Measurements from ENCODE around the gene COL6A3.
"Not testable (repeated sequence)": the region's sequence is repeated elsewhere in the genome, so short reads cannot be mapped to it uniquely, and the experiment has no call there.

COL6A3 gene

GRCh38 chr2:237310515-237311114 lies 103.3 kb downstream of the COL6A3 start:
- H3K36me3 ChIP-seq (ENCODE audit: control insufficient read depth, insufficient read depth, low read length), result no peaks in the 10 kb centered on the region
- no peak overlapping the region for H3K9ac ChIP-seq (ENCODE audit: low read length)
- H3K4me3 ChIP-seq (ENCODE audit: low read length), result no peak overlapping the region
- H3K27me3 ChIP-seq (ENCODE audit: control insufficient read depth, insufficient read depth, low read length), result no peaks in the 10 kb centered on the region
- peaks cover 54% of the 10 kb centered on the region for H3K4me1 ChIP-seq (ENCODE audit: control insufficient read depth, insufficient read depth, low read length)
- peak overlapping the region; percentile 97 for H3K27ac ChIP-seq (ENCODE audit: low read depth, low read length)

- H3K27me3 ChIP-seq (ENCODE audit: control insufficient read depth, insufficient read depth, low read length), result no peaks in the 10 kb centered on the region
- peak overlapping the region; percentile 75 for H3K27ac ChIP-seq (ENCODE audit: low read depth, low read length)
- H3K9ac ChIP-seq (ENCODE audit: low read length), result no peak overlapping the region
- no peak overlapping the region for H3K4me3 ChIP-seq (ENCODE audit: low read length)
- H3K36me3 ChIP-seq (ENCODE audit: control insufficient read depth, insufficient read depth, low read length), result no peaks in the 10 kb centered on the region
- peaks cover 42% of the 10 kb centered on the region for H3K4me1 ChIP-seq (ENCODE audit: control insufficient read depth, insufficient read depth, low read length)
Observed at GRCh38 chr2:237309416-237309815, 104.5 kb downstream of the COL6A3 start.

DNA sequence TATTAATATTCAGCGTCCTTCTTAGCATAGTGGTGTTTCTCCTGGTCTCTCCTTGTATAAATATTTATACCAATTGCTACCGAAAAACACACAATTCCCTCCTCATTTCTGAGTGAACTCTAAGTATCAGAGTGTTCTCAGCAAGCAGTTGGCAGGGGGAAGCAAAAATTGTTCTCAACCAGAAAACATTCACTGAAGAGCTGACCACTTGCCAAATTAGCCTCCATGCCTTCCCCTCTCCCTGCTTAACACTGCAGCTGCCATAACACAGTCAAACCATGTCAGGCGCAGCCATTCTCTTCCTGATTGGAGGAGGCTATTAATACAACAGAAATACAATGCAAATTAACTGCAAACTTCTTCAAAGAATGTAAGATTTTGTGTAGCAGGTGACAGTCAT lies 105.0 kb downstream of the COL6A3 start:
- peak overlapping the region; percentile 75 for H3K27ac ChIP-seq (ENCODE audit: low read depth, low read length)
- H3K9ac ChIP-seq (ENCODE audit: low read length), result no peak overlapping the region
- no peak overlapping the region for H3K4me3 ChIP-seq (ENCODE audit: low read length)
- H3K4me1 ChIP-seq (ENCODE audit: control insufficient read depth, insufficient read depth, low read length), result peaks cover 39% of the 10 kb centered on the region
- no peaks in the 10 kb centered on the region for H3K27me3 ChIP-seq (ENCODE audit: control insufficient read depth, insufficient read depth, low read length)
- no peaks in the 10 kb centered on the region for H3K36me3 ChIP-seq (ENCODE audit: control insufficient read depth, insufficient read depth, low read length)

- Histone ChIP-seq H3K9ac (ENCODE audit: low read length) (no peak overlapping the region), H3K4me1 (ENCODE audit: control insufficient read depth, insufficient read depth, low read length) (peaks cover 27% of the 10 kb centered on the region), H3K4me3 (ENCODE audit: low read length) (no peak overlapping the region), H3K36me3 (ENCODE audit: control insufficient read depth, insufficient read depth, low read length) (no peaks in the 10 kb centered on the region), H3K27ac (ENCODE audit: low read depth, low read length) (no peak overlapping the region), H3K27me3 (ENCODE audit: control insufficient read depth, insufficient read depth, low read length) (no peaks in the 10 kb centered on the region)
Observed at GRCh38 chr2:237307474-237307873, 106.5 kb downstream of the COL6A3 start.

DNA sequence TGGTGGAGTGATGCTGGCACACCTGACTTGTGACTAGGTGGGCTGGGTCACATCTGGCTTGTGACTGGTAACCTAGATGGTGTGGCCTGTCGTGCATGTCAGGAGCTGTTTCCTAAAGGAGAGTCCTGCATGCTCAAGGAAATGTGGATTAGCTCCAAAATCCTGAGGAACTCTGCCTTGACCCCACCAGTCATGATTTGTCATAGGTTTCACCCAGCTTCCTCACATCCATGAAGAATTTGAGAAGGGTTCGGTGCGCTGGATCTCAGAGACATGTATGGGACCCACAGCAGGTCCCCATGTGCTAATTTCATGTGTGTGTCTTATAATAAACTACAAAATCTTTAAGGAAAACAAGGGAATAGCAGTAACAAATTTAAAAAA lies 107.2 kb downstream of the COL6A3 start:
- Histone ChIP-seq H3K4me1 (ENCODE audit: control insufficient read depth, insufficient read depth, low read length) (peaks cover 26% of the 10 kb centered on the region), H3K27ac (ENCODE audit: low read depth, low read length) (no peak overlapping the region), H3K36me3 (ENCODE audit: control insufficient read depth, insufficient read depth, low read length) (no peaks in the 10 kb centered on the region), H3K9ac (ENCODE audit: low read length) (no peak overlapping the region), H3K27me3 (ENCODE audit: control insufficient read depth, insufficient read depth, low read length) (no peaks in the 10 kb centered on the region), H3K4me3 (ENCODE audit: low read length) (no peak overlapping the region)

DNA sequence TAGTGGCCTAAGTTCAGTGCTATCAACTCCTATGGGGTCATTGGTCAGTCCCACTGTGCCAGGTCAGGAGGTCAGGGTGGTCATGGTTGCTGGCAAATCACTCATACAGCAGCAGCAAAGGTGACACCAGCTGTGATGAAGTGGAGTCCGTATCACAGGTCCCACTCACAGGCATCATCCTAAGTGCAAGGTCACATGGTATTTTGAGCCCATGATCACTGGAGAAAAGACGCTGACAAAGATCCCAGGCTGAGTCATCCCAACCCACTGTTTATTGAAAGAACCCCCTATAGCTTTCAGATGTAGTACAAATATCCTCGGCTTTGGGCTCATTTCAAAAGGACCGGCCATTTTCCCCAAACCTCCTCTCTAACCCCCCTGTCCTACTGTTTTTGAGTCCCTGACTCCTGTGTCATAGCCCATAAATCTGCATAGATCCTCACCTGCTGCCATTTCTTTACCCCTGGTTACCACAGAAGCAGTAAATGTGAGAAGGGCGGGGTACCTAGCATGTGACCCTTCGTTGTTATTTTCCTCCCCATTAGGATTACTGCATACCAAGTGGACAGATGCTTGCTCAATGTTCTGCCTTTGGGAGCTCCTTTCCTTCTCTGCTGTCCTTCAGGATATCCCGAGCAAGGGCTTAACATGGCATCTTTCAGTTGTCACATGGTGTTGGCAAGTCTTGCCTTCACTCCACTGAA lies 107.7 kb downstream of the COL6A3 start:
- H3K4me3 ChIP-seq (ENCODE audit: low read length), result no peak overlapping the region
- H3K27me3 ChIP-seq (ENCODE audit: control insufficient read depth, insufficient read depth, low read length), result no peaks in the 10 kb centered on the region
- no peaks in the 10 kb centered on the region for H3K36me3 ChIP-seq (ENCODE audit: control insufficient read depth, insufficient read depth, low read length)
- no peak overlapping the region for H3K9ac ChIP-seq (ENCODE audit: low read length)
- peaks cover 25% of the 10 kb centered on the region for H3K4me1 ChIP-seq (ENCODE audit: control insufficient read depth, insufficient read depth, low read length)
- no peak overlapping the region for H3K27ac ChIP-seq (ENCODE audit: low read depth, low read length)

GRCh38 chr2:237305579-237305978 lies 108.4 kb downstream of the COL6A3 start:
- Histone ChIP-seq H3K4me3 (ENCODE audit: low read length) (no peak overlapping the region), H3K27ac (ENCODE audit: low read depth, low read length) (no peak overlapping the region), H3K9ac (ENCODE audit: low read length) (no peak overlapping the region), H3K4me1 (ENCODE audit: control insufficient read depth, insufficient read depth, low read length) (peaks cover 21% of the 10 kb centered on the region), H3K36me3 (ENCODE audit: control insufficient read depth, insufficient read depth, low read length) (no peaks in the 10 kb centered on the region), H3K27me3 (ENCODE audit: control insufficient read depth, insufficient read depth, low read length) (no peaks in the 10 kb centered on the region)

GRCh38 chr2:237304763-237305514 lies 109.0 kb downstream of the COL6A3 start:
- Histone ChIP-seq H3K4me1 (ENCODE audit: control insufficient read depth, insufficient read depth, low read length) (peaks cover 18% of the 10 kb centered on the region), H3K4me3 (ENCODE audit: low read length) (no peak overlapping the region), H3K36me3 (ENCODE audit: control insufficient read depth, insufficient read depth, low read length) (no peaks in the 10 kb centered on the region), H3K9ac (ENCODE audit: low read length) (no peak overlapping the region), H3K27ac (ENCODE audit: low read depth, low read length) (no peak overlapping the region), H3K27me3 (ENCODE audit: control insufficient read depth, insufficient read depth, low read length) (no peaks in the 10 kb centered on the region)

- not testable (repeated sequence) for H3K27ac ChIP-seq (ENCODE audit: low read depth, low read length); H3K36me3 ChIP-seq (ENCODE audit: control insufficient read depth, insufficient read depth, low read length); H3K27me3 ChIP-seq (ENCODE audit: control insufficient read depth, insufficient read depth, low read length); H3K4me3 ChIP-seq (ENCODE audit: low read length); H3K9ac ChIP-seq (ENCODE audit: low read length)
- H3K4me1 ChIP-seq (ENCODE audit: control insufficient read depth, insufficient read depth, low read length), result peaks cover 16% of the 10 kb centered on the region
Observed at GRCh38 chr2:237303244-237303643, 110.7 kb downstream of the COL6A3 start.

DNA sequence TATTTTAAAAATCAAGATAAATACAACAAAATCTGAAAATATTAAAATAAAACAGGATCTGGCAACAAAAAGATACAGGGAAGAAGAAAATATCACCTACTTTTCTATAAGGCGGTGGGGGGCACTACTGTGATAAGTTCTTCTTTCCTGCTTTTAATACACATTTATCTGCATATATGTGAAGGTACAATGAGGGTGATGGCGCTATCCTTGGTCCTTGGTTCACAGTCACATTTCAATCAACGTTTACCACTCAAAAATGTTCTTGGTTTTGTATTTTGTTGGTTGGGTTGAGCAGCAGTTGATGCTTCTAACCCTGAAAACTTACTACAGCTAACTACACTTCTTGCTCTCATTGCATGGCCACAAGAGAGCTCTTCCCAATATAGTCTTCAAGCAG lies 112.4 kb downstream of the COL6A3 start:
- Histone ChIP-seq H3K27ac (ENCODE audit: low read depth, low read length) (no peak overlapping the region), H3K9ac (ENCODE audit: low read length) (no peak overlapping the region), H3K4me3 (ENCODE audit: low read length) (no peak overlapping the region), H3K27me3 (ENCODE audit: control insufficient read depth, insufficient read depth, low read length) (no peaks in the 10 kb centered on the region), H3K36me3 (ENCODE audit: control insufficient read depth, insufficient read depth, low read length) (no peaks in the 10 kb centered on the region), H3K4me1 (ENCODE audit: control insufficient read depth, insufficient read depth, low read length) (peaks cover 27% of the 10 kb centered on the region)

DNA sequence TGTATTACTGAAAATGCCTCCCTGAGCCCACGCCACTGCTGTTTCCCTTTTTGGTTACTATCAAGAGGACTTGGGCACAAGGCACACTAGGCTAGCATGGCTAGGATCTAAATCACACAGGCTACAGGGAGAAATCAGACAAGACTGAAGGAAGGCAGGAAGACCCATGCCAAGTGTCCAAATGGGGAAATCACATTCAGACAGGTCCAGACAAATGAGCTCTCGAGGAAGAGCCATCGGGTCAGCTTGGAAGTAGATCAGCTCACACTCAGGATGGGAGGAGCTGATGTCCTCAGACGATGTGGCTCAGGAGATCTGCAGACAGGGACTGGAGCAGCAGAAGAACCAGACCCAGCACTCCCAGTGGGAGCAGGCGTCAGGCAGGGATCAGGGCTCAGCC lies 113.2 kb downstream of the COL6A3 start:
- Histone ChIP-seq H3K27ac (ENCODE audit: low read depth, low read length) (no peak overlapping the region), H3K27me3 (ENCODE audit: control insufficient read depth, insufficient read depth, low read length) (no peaks in the 10 kb centered on the region), H3K36me3 (ENCODE audit: control insufficient read depth, insufficient read depth, low read length) (no peaks in the 10 kb centered on the region), H3K9ac (ENCODE audit: low read length) (no peak overlapping the region), H3K4me1 (ENCODE audit: control insufficient read depth, insufficient read depth, low read length) (peaks cover 34% of the 10 kb centered on the region), H3K4me3 (ENCODE audit: low read length) (no peak overlapping the region)

- Histone ChIP-seq H3K27me3 (ENCODE audit: control insufficient read depth, insufficient read depth, low read length) (no peaks in the 10 kb centered on the region), H3K4me3 (ENCODE audit: low read length) (no peak overlapping the region), H3K9ac (ENCODE audit: low read length) (no peak overlapping the region), H3K27ac (ENCODE audit: low read depth, low read length) (peak overlapping the region; percentile 57), H3K4me1 (ENCODE audit: control insufficient read depth, insufficient read depth, low read length) (peaks cover 34% of the 10 kb centered on the region), H3K36me3 (ENCODE audit: control insufficient read depth, insufficient read depth, low read length) (no peaks in the 10 kb centered on the region)
Observed at GRCh38 chr2:237299906-237300305, 114.1 kb downstream of the COL6A3 start.
